Astrocyte (in vitro differentiated cells and primary cell): ENCODE results near the gene SERPINA1. TPM values are rescaled to one million over a fixed set of nuclear protein-coding genes. Genes with fewer than 3 reads are reported as not detected.

ENCODE experiments used
- DNase-seq: peaks from one replicate; pipeline ENCODE4 v3.0.0-alpha.2; 2010; ENCODE audit warnings: low read depth
- FAIRE-seq: peaks from 2 replicates; lab custom pipeline; 2011; peaks lifted over from hg19 to GRCh38; lab: Jason Lieb, UNC
- H2AFZ ChIP-seq: 2 replicates; pipeline ENCODE4 v1.6.0; 2012; ENCODE audit warnings: low read depth, low read length, inconsistent platforms
- H3K27ac ChIP-seq: 2 replicates; pipeline ENCODE4 v1.5.1; 2011; ENCODE audit warnings: low read depth, low read length, inconsistent platforms
- H3K27me3 ChIP-seq: 2 replicates; pipeline ENCODE4 v1.6.0; 2011; ENCODE audit warnings: low read length, inconsistent platforms; ENCODE audit not compliant: insufficient read depth
- H3K36me3 ChIP-seq: 2 replicates; pipeline ENCODE4 v1.5.1; 2011; ENCODE audit warnings: low read length, inconsistent platforms; ENCODE audit not compliant: insufficient read depth
- H3K4me1 ChIP-seq: 2 replicates; pipeline ENCODE4 v1.5.1; 2011; ENCODE audit warnings: low read length, inconsistent platforms; ENCODE audit not compliant: insufficient read depth
- H3K4me2 ChIP-seq: 2 replicates; pipeline ENCODE4 v1.6.0; 2012; ENCODE audit warnings: low read length, inconsistent platforms
- H3K4me3 ChIP-seq: 2 replicates; pipeline ENCODE4 v1.5.1; 2011; ENCODE audit warnings: low read depth, mild to moderate bottlenecking, low read length, inconsistent platforms; ENCODE audit not compliant: insufficient read depth
- H3K79me2 ChIP-seq: 2 replicates; pipeline ENCODE4 v1.6.0; 2012; ENCODE audit warnings: mild to moderate bottlenecking, low read length, inconsistent platforms; ENCODE audit not compliant: insufficient read depth
- H3K9ac ChIP-seq: 2 replicates; pipeline ENCODE4 v1.6.0; 2012; ENCODE audit warnings: mild to moderate bottlenecking, low read length, inconsistent platforms
- H3K9me3 ChIP-seq: 2 replicates; pipeline ENCODE4 v1.5.1; 2012; ENCODE audit warnings: low read depth, mild to moderate bottlenecking, low read length, inconsistent platforms; ENCODE audit not compliant: insufficient read depth
- H4K20me1 ChIP-seq: 2 replicates; pipeline ENCODE4 v1.6.0; 2012; ENCODE audit warnings: low read length, inconsistent platforms; ENCODE audit not compliant: insufficient read depth
- H3K27ac Mint-ChIP-seq: one replicate; pipeline ENCODE4 v1.8.0; 2021; ENCODE audit warnings: mild to moderate bottlenecking, mixed read lengths; ENCODE audit not compliant: unreplicated experiment
- H3K27me3 Mint-ChIP-seq: one replicate; pipeline ENCODE4 v1.8.0; 2021; ENCODE audit warnings: low read depth, mixed read lengths; ENCODE audit not compliant: unreplicated experiment
- H3K36me3 Mint-ChIP-seq: one replicate; pipeline ENCODE4 v1.8.0; 2021; ENCODE audit warnings: low read depth, mixed read lengths; ENCODE audit not compliant: unreplicated experiment
- H3K4me1 Mint-ChIP-seq: one replicate; pipeline ENCODE4 v1.8.0; 2021; ENCODE audit warnings: low read depth, mixed read lengths; ENCODE audit not compliant: unreplicated experiment
- H3K4me3 Mint-ChIP-seq: one replicate; pipeline ENCODE4 v1.8.0; 2021; ENCODE audit warnings: mild to moderate bottlenecking, moderate library complexity, mixed read lengths; ENCODE audit not compliant: unreplicated experiment
- H3K9me3 Mint-ChIP-seq: one replicate; pipeline ENCODE4 v1.8.0; 2021; ENCODE audit warnings: mild to moderate bottlenecking, mixed read lengths; ENCODE audit not compliant: unreplicated experiment
- CTCF ChIP-seq: IDR thresholded peaks from 2 replicates; pipeline ENCODE4 v1.5.1; 2011; ENCODE audit warnings: low read depth, mild to moderate bottlenecking, inconsistent platforms, low read length, moderate library complexity; ENCODE audit not compliant: insufficient read depth
- EZH2 ChIP-seq: IDR thresholded peaks from 2 replicates; pipeline ENCODE4 v1.6.1; 2012; ENCODE audit warnings: mild to moderate bottlenecking, low read length, inconsistent platforms; ENCODE audit not compliant: insufficient read depth
- total RNA-seq: library from RNA; stranded (reverse); gene quantifications from 2 replicates; pipeline ENCODE4 v1.2.1, GENCODE V29; 2021

The SERPINA1 gene
- total RNA-seq, 1 donor from 2014 or later: 0.98 TPM

- DNase-seq: no peak
- no peaks in the 10 kb centered on the region for H3K9me3 ChIP-seq
- H3K27ac Mint-ChIP-seq: no peak overlapping the region
- peaks cover 16% of the 10 kb centered on the region for H3K4me1 ChIP-seq
- H3K9ac ChIP-seq: no peak overlapping the region
- H3K36me3 ChIP-seq: no peaks in the 10 kb centered on the region
- H4K20me1 ChIP-seq: no peaks in the 10 kb centered on the region
- no peak for TF ChIP-seq CTCF
- no peak for TF ChIP-seq EZH2
- peaks cover 36% of the 10 kb centered on the region for H3K27me3 Mint-ChIP-seq
- peaks cover 3% of the 10 kb centered on the region for H3K36me3 Mint-ChIP-seq
- H3K4me2 ChIP-seq: no peak overlapping the region
- no peak overlapping the region for H3K27ac ChIP-seq
- H3K27me3 ChIP-seq: no peaks in the 10 kb centered on the region
- H3K4me1 Mint-ChIP-seq: peaks cover under 1% of the 10 kb centered on the region
- no peak overlapping the region for H3K4me3 Mint-ChIP-seq
- no peak for FAIRE-seq
- peaks cover 1% of the 10 kb centered on the region for H3K9me3 Mint-ChIP-seq
- H3K4me3 ChIP-seq: no peak overlapping the region
- no peaks in the 10 kb centered on the region for H3K79me2 ChIP-seq
- H2AFZ ChIP-seq: no peak overlapping the region
Observed at GRCh38 chr14:94383777-94384176, 4.6 kb downstream of the SERPINA1 start.

- TF ChIP-seq EZH2 (no peak), CTCF (no peak)
- Mint-ChIP-seq H3K27me3 (peaks cover 38% of the 10 kb centered on the region), H3K9me3 (peaks cover 2% of the 10 kb centered on the region), H3K4me3 (no peak overlapping the region), H3K4me1 (no peaks in the 10 kb centered on the region), H3K36me3 (peaks cover 3% of the 10 kb centered on the region), H3K27ac (no peak overlapping the region)
- DNase-seq (no peak), FAIRE-seq (no peak)
- Histone ChIP-seq H3K36me3 (no peaks in the 10 kb centered on the region), H3K9ac (no peak overlapping the region), H3K79me2 (no peaks in the 10 kb centered on the region), H2AFZ (no peak overlapping the region), H4K20me1 (no peaks in the 10 kb centered on the region), H3K27ac (no peak overlapping the region), H3K4me2 (no peak overlapping the region), H3K4me1 (peaks cover 10% of the 10 kb centered on the region), H3K9me3 (no peaks in the 10 kb centered on the region), H3K4me3 (no peak overlapping the region), H3K27me3 (no peaks in the 10 kb centered on the region)
Observed at GRCh38 chr14:94382716-94383596, 5.4 kb downstream of the SERPINA1 start.
